Fibroblast of upper back skin (primary cell): ENCODE results near the gene PLA2G2F.

ENCODE experiments used
- DNase-seq: peaks from one replicate; pipeline ENCODE4 v3.0.0-alpha.2; 2013

PLA2G2F gene

GRCh38 chr1:20143318-20143717, 4.2 kb downstream of the PLA2G2F start:
- no peak for DNase-seq

GRCh38 chr1:20143734-20144565, 4.8 kb downstream of the PLA2G2F start:
- no peak for DNase-seq

- no peak for DNase-seq
These were observed 8.9 kb downstream of the PLA2G2F start for GRCh38 chr1:20147846-20148570.

GRCh38 chr1:20148571-20149500, 9.7 kb downstream of the PLA2G2F start:
- no peak for DNase-seq

GRCh38 chr1:20149601-20150325, 10.6 kb downstream of the PLA2G2F start:
- no peak for DNase-seq

GRCh38 chr1:20150326-20150705, 11.2 kb downstream of the PLA2G2F start:
- DNase-seq, result no peak

- no peak for DNase-seq
These were observed 11.8 kb downstream of the PLA2G2F start for GRCh38 chr1:20150969-20151368.

- peak; percentile 72 for DNase-seq
These were observed 12.9 kb downstream of the PLA2G2F start for GRCh38 chr1:20151906-20152598.

- no peak for DNase-seq
These were observed 13.4 kb downstream of the PLA2G2F start for GRCh38 chr1:20152599-20152930.

GRCh38 chr1:20153000-20153418, 13.9 kb downstream of the PLA2G2F start:
- peak; percentile 6 for DNase-seq

- DNase-seq, result no peak
These were observed 15.2 kb downstream of the PLA2G2F start for GRCh38 chr1:20154301-20154831.

- no peak for DNase-seq
These were observed 19.4 kb downstream of the PLA2G2F start for GRCh38 chr1:20158358-20159070.

- no peak for DNase-seq
These were observed 20.9 kb downstream of the PLA2G2F start for GRCh38 chr1:20160034-20160433.

GRCh38 chr1:20164694-20165202, 25.6 kb downstream of the PLA2G2F start:
- no peak for DNase-seq

GRCh38 chr1:20165522-20165951, 26.4 kb downstream of the PLA2G2F start:
- no peak for DNase-seq

- no peak for DNase-seq
These were observed 26.9 kb downstream of the PLA2G2F start for GRCh38 chr1:20166051-20166450.

- DNase-seq, result no peak
These were observed 28.0 kb downstream of the PLA2G2F start for GRCh38 chr1:20167126-20167525.

- no peak for DNase-seq
These were observed 29.7 kb downstream of the PLA2G2F start for GRCh38 chr1:20168564-20169491.

- no peak for DNase-seq
These were observed 30.8 kb downstream of the PLA2G2F start for GRCh38 chr1:20169932-20170331.
